22Rv1 (cell line): ENCODE measurements around the gene NDRG2.

Experiments
- CTCF ChIP-seq: fragments of 450-650 bp; IDR thresholded peaks from 2 replicates; pipeline ENCODE4 v1.5.1; 2017; ENCODE audit warnings: mild to moderate bottlenecking
- ZFX ChIP-seq: fragments of 450-650 bp; IDR thresholded peaks from 2 replicates; pipeline ENCODE4 v1.6.1; 2017; ENCODE audit warnings: antibody characterized with exemption, borderline replicate concordance

- peak; percentile 13; the same call in 1 of the 2 replicates for TF ChIP-seq CTCF
- TF ChIP-seq ZFX = no peak
Observed at GRCh38 chr14:21066882-21067502, 42.1 kb upstream of the NDRG2 start.
